ENCODE measurements around the gene REPIN1.

DNA sequence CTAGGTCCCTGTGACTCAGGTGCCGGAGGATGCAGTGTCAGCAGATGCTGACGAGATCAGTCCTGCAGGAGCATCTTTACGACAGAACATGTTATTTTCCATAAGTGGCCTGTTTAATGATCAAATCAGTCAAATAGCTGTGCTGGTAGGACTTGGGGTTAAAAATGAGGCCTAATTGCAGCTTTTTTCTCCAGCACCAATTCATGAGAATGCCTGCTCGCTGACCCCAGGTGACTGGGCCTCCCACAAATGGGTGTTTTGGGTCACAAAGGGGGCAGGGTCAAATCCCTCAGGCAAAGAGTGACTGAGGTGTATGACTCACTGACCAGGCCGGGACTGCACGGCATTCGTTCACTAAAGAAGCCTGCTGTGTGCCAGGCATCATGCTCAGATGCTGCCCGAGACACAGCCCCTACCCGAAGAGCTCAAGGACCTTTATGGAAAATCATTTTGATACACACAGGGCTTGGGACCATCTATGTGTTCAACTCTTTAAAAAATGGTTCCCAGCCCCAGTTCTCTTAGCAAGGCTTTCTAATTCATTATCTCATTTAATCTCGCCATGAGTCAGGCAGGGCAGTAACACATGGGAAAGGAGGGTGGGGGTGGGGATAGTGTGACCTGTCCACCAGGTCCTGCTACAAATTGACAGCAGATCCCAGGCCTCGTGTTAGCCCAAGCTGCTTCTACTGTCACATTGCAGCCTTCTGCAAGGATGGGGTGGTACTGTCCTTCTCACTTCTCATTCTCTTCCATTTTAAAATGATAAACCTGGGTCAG is 31.6 kb downstream of the REPIN1 start:
- no peak for TF ChIP-seq FEZF1 (tag by site-specific recombination; IDR thresholded peaks at IDR 0.05)
- TF ChIP-seq, protein P1, sequence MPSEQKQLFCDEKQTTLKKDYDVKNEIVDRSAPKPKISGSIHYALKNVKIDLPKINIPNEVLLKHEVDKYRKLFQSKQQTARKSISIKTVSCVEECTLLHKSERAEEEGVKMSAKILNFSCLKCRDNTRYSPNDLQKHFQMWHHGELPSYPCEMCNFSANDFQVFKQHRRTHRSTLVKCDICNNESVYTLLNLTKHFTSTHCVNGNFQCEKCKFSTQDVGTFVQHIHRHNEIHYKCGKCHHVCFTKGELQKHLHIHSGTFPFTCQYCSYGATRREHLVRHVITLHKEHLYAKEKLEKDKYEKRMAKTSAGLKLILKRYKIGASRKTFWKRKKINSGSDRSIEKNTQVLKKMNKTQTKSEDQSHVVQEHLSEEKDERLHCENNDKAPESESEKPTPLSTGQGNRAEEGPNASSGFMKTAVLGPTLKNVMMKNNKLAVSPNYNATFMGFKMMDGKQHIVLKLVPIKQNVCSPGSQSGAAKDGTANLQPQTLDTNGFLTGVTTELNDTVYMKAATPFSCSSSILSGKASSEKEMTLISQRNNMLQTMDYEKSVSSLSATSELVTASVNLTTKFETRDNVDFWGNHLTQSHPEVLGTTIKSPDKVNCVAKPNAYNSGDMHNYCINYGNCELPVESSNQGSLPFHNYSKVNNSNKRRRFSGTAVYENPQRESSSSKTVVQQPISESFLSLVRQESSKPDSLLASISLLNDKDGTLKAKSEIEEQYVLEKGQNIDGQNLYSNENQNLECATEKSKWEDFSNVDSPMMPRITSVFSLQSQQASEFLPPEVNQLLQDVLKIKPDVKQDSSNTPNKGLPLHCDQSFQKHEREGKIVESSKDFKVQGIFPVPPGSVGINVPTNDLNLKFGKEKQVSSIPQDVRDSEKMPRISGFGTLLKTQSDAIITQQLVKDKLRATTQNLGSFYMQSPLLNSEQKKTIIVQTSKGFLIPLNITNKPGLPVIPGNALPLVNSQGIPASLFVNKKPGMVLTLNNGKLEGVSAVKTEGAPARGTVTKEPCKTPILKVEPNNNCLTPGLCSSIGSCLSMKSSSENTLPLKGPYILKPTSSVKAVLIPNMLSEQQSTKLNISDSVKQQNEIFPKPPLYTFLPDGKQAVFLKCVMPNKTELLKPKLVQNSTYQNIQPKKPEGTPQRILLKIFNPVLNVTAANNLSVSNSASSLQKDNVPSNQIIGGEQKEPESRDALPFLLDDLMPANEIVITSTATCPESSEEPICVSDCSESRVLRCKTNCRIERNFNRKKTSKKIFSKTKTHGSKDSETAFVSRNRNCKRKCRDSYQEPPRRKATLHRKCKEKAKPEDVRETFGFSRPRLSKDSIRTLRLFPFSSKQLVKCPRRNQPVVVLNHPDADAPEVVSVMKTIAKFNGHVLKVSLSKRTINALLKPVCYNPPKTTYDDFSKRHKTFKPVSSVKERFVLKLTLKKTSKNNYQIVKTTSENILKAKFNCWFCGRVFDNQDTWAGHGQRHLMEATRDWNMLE (tag by site-specific recombination; conservative IDR thresholded peaks at IDR 0.05; ENCODE audit: low read depth) = no peak
- TF ChIP-seq ZNF324 (tag by site-specific recombination; IDR thresholded peaks at IDR 0.05) = no peak
- TF ChIP-seq ZNF311 (tag by site-specific recombination; IDR thresholded peaks at IDR 0.05; ENCODE audit: borderline replicate concordance) = no peak
- TF ChIP-seq, protein P2, sequence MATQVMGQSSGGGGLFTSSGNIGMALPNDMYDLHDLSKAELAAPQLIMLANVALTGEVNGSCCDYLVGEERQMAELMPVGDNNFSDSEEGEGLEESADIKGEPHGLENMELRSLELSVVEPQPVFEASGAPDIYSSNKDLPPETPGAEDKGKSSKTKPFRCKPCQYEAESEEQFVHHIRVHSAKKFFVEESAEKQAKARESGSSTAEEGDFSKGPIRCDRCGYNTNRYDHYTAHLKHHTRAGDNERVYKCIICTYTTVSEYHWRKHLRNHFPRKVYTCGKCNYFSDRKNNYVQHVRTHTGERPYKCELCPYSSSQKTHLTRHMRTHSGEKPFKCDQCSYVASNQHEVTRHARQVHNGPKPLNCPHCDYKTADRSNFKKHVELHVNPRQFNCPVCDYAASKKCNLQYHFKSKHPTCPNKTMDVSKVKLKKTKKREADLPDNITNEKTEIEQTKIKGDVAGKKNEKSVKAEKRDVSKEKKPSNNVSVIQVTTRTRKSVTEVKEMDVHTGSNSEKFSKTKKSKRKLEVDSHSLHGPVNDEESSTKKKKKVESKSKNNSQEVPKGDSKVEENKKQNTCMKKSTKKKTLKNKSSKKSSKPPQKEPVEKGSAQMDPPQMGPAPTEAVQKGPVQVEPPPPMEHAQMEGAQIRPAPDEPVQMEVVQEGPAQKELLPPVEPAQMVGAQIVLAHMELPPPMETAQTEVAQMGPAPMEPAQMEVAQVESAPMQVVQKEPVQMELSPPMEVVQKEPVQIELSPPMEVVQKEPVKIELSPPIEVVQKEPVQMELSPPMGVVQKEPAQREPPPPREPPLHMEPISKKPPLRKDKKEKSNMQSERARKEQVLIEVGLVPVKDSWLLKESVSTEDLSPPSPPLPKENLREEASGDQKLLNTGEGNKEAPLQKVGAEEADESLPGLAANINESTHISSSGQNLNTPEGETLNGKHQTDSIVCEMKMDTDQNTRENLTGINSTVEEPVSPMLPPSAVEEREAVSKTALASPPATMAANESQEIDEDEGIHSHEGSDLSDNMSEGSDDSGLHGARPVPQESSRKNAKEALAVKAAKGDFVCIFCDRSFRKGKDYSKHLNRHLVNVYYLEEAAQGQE (tag by site-specific recombination; IDR thresholded peaks at IDR 0.05) = no peak
- no peak for TF ChIP-seq ZBTB20 (tag by site-specific recombination; IDR thresholded peaks at IDR 0.05)
- TF ChIP-seq, protein P3, sequence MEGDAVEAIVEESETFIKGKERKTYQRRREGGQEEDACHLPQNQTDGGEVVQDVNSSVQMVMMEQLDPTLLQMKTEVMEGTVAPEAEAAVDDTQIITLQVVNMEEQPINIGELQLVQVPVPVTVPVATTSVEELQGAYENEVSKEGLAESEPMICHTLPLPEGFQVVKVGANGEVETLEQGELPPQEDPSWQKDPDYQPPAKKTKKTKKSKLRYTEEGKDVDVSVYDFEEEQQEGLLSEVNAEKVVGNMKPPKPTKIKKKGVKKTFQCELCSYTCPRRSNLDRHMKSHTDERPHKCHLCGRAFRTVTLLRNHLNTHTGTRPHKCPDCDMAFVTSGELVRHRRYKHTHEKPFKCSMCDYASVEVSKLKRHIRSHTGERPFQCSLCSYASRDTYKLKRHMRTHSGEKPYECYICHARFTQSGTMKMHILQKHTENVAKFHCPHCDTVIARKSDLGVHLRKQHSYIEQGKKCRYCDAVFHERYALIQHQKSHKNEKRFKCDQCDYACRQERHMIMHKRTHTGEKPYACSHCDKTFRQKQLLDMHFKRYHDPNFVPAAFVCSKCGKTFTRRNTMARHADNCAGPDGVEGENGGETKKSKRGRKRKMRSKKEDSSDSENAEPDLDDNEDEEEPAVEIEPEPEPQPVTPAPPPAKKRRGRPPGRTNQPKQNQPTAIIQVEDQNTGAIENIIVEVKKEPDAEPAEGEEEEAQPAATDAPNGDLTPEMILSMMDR (tag by site-specific recombination; IDR thresholded peaks at IDR 0.05) = no peak
- TF ChIP-seq ZBTB8A (tag by site-specific recombination; IDR thresholded peaks at IDR 0.05) = no peak
- TF ChIP-seq ZNF585B (tag by site-specific recombination; IDR thresholded peaks at IDR 0.05) = no peak
